Loucy (cell line): Measurements from ENCODE around the gene RPL22L1.
A peak's percentile ranks its signal among the peaks of the same experiment; 100 is the strongest.

Experiments used
- H2AFZ ChIP-seq: fragments of 200-600 bp; sonication (generic); 2 replicates; pipeline ENCODE4 v1.6.0; 2016; ENCODE audit warnings: antibody characterized with exemption, mild to moderate bottlenecking, low read length, moderate library complexity
- H3F3A ChIP-seq: fragments of 200-600 bp; 2 replicates; pipeline ENCODE4 v1.6.0; 2016; ENCODE audit warnings: antibody characterized with exemption, low read depth, mild to moderate bottlenecking
- H3K27me3 ChIP-seq: fragments of 200-600 bp; sonication (generic); 2 replicates; pipeline ENCODE4 v1.6.1; 2014; ENCODE audit warnings: low read length, mild to moderate bottlenecking; ENCODE audit not compliant: insufficient read depth, poor library complexity, severe bottlenecking
- H3K36me3 ChIP-seq: fragments of 200-600 bp; sonication (generic); 2 replicates; pipeline ENCODE4 v1.6.1; 2016; ENCODE audit warnings: low read length; ENCODE audit not compliant: insufficient read depth
- H3K4me1 ChIP-seq: fragments of 200-600 bp; sonication (generic); 2 replicates; pipeline ENCODE4 v1.5.1; 2014; ENCODE audit warnings: low read length, mild to moderate bottlenecking; ENCODE audit not compliant: insufficient read depth, poor library complexity, severe bottlenecking
- H3K4me2 ChIP-seq: fragments of 200-600 bp; sonication (generic); 2 replicates; pipeline ENCODE4 v1.6.0; 2014; ENCODE audit warnings: antibody characterized with exemption, low read length, low read depth, mild to moderate bottlenecking; ENCODE audit not compliant: poor library complexity, severe bottlenecking
- H3K4me3 ChIP-seq: fragments of 200-600 bp; sonication (generic); 2 replicates; pipeline ENCODE4 v1.5.1; 2014; ENCODE audit warnings: low read length, mild to moderate bottlenecking, mixed read lengths; ENCODE audit not compliant: poor library complexity, severe bottlenecking
- H3K79me2 ChIP-seq: fragments of 200-600 bp; sonication (generic); 2 replicates; pipeline ENCODE4 v1.6.1; 2014; ENCODE audit warnings: low read length; ENCODE audit not compliant: insufficient read depth
- H3K9ac ChIP-seq: fragments of 200-600 bp; sonication (generic); 2 replicates; pipeline ENCODE4 v1.6.0; 2014; ENCODE audit warnings: mild to moderate bottlenecking, low read depth, low read length, moderate library complexity; ENCODE audit not compliant: poor library complexity, severe bottlenecking
- H3K9me2 ChIP-seq: fragments of 200-600 bp; sonication (generic); replicated peaks from 2 replicates; pipeline ENCODE4 v1.6.1; 2016; ENCODE audit warnings: low read depth, low read length, mixed read lengths
- H3K9me3 ChIP-seq: fragments of 200-600 bp; sonication (generic); 2 replicates; pipeline ENCODE4 v1.6.1; 2014; ENCODE audit warnings: mild to moderate bottlenecking, antibody characterized with exemption, low read length, low read depth; ENCODE audit not compliant: insufficient read depth
- H4K20me1 ChIP-seq: fragments of 200-600 bp; sonication (generic); 2 replicates; pipeline ENCODE4 v1.6.0; 2014; ENCODE audit warnings: antibody characterized with exemption, low read length, mild to moderate bottlenecking; ENCODE audit not compliant: insufficient read depth, poor library complexity, severe bottlenecking
- EZH2phosphoT487 ChIP-seq: fragments of 200-600 bp; IDR thresholded peaks from 2 replicates; pipeline ENCODE4 v1.6.1; 2018; ENCODE audit warnings: antibody characterized with exemption, mild to moderate bottlenecking, moderate library complexity, borderline replicate concordance
- TF ChIP-seq, protein P1 (sequence below): fragments of 200-600 bp; sonication (generic); conservative IDR thresholded peaks from 2 replicates; pipeline ENCODE4 v1.5.1; 2014; ENCODE audit warnings: mild to moderate bottlenecking, antibody characterized with exemption, low read length

The RPL22L1 gene

DNA sequence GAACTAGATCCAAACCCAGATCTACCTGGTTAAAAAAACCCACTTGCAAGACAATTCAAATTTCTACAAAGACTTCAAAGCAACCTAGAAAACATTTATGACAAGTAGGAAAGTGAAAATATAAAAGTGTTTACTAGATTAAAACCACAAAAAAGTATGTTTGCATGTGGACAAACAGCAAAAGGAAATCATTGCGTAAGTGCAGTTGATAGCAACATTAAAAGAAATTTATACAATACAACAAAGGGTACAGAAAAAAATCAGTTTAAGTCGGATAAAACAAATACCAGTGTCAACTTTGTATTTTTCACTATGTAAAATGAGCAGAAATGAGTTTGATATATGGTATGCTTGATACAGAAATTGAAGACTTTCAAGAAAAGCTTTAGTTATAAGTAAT is 35.9 kb upstream of the RPL22L1 start:
- H3F3A ChIP-seq = no peaks in the 10 kb centered on the region
- no peaks in the 10 kb centered on the region for H3K27me3 ChIP-seq
- TF ChIP-seq, protein P1, sequence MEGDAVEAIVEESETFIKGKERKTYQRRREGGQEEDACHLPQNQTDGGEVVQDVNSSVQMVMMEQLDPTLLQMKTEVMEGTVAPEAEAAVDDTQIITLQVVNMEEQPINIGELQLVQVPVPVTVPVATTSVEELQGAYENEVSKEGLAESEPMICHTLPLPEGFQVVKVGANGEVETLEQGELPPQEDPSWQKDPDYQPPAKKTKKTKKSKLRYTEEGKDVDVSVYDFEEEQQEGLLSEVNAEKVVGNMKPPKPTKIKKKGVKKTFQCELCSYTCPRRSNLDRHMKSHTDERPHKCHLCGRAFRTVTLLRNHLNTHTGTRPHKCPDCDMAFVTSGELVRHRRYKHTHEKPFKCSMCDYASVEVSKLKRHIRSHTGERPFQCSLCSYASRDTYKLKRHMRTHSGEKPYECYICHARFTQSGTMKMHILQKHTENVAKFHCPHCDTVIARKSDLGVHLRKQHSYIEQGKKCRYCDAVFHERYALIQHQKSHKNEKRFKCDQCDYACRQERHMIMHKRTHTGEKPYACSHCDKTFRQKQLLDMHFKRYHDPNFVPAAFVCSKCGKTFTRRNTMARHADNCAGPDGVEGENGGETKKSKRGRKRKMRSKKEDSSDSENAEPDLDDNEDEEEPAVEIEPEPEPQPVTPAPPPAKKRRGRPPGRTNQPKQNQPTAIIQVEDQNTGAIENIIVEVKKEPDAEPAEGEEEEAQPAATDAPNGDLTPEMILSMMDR = no peak
- TF ChIP-seq EZH2phosphoT487 = no peak
- peak overlapping the region; percentile 71 for H3K9ac ChIP-seq
- no peaks in the 10 kb centered on the region for H3K36me3 ChIP-seq
- peaks cover 24% of the 10 kb centered on the region for H3K79me2 ChIP-seq
- no peaks in the 10 kb centered on the region for H3K9me3 ChIP-seq
- peaks cover 37% of the 10 kb centered on the region for H3K4me1 ChIP-seq
- H2AFZ ChIP-seq = no peak overlapping the region
- H3K4me3 ChIP-seq = peak overlapping the region; percentile 83
- peak overlapping the region; percentile 94 for H3K4me2 ChIP-seq
- peaks cover 9% of the 10 kb centered on the region for H4K20me1 ChIP-seq
- no peaks in the 10 kb centered on the region for H3K9me2 ChIP-seq

DNA sequence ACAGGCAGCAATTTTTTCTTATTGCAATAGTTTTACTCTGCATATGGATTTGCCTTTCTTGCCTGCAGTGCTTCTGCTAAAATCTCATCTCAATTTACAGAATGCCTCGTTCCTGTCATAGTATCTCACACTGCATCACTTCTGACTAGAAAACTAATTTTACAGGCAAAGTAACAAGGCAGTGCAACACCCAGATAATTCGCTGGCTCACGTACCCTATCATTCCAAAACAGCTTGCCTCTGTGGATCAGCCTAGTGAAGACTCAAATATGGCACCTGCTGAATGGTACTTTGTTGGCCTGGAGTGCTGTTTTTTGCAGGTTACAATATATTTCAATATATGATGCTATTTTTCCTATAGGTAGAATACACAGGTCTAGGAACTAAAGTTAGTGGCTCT is 33.1 kb upstream of the RPL22L1 start:
- Histone ChIP-seq H3K9ac (no peak overlapping the region), H2AFZ (no peak overlapping the region), H3K27me3 (no peaks in the 10 kb centered on the region), H3K4me2 (no peak overlapping the region), H3F3A (no peaks in the 10 kb centered on the region), H3K79me2 (peaks cover 24% of the 10 kb centered on the region), H3K9me2 (no peaks in the 10 kb centered on the region), H3K36me3 (no peaks in the 10 kb centered on the region), H3K9me3 (no peaks in the 10 kb centered on the region), H4K20me1 (peaks cover 9% of the 10 kb centered on the region), H3K4me1 (peaks cover 37% of the 10 kb centered on the region), H3K4me3 (no peak overlapping the region)
- TF ChIP-seq, protein P1 = no peak

DNA sequence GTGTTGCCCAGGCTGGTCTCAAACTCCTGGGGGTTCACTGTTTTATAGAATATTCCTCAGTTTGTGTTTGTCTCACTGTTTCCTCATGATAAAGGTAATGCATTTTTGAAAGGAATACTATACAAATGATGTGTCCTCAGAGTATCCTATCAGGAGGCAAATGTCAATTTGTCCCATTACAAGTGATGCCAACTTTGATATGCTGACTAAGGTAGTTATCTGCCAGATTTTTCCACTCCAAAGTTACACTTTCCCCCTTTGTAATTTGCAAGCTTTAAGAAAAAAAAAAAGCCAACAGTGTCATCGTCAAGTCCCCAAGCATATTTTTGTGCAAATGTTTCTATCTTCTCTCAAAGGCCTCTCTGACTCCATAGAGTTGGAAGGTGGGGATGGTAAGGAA is 29.5 kb upstream of the RPL22L1 start:
- Histone ChIP-seq H4K20me1 (no peaks in the 10 kb centered on the region), H3K9me3 (peaks cover 5% of the 10 kb centered on the region), H3K9me2 (no peaks in the 10 kb centered on the region), H3K36me3 (no peaks in the 10 kb centered on the region), H2AFZ (no peak overlapping the region), H3K4me2 (no peak overlapping the region), H3K27me3 (no peaks in the 10 kb centered on the region), H3F3A (no peaks in the 10 kb centered on the region), H3K9ac (no peak overlapping the region), H3K4me3 (no peak overlapping the region), H3K79me2 (peaks cover under 1% of the 10 kb centered on the region; the same call in 1 of the 2 replicates), H3K4me1 (peaks cover 7% of the 10 kb centered on the region)
- TF ChIP-seq EZH2phosphoT487 = no peak
- TF ChIP-seq, protein P1 = no peak
